Upper lobe of right lung (tissue), 1 donor: ENCODE results near the gene HPS3. TPM values are rescaled to one million over a fixed set of nuclear protein-coding genes. Genes with fewer than 3 reads are reported as not detected.

Experiments
- ATAC-seq: fragments of 200-7000 bp; cut with Tn5 transposase; one replicate; pipeline ENCODE4 v1.9.1; 2020; ENCODE audit warnings: mild to moderate bottlenecking, moderate library complexity
- DNase-seq: peaks from one replicate; pipeline ENCODE4 v3.0.0-alpha.2; 2020
- H3K27ac ChIP-seq: fragments of 200-600 bp; one replicate; pipeline ENCODE4 v1.8.0; 2022
- H3K27me3 ChIP-seq: fragments of 200-600 bp; one replicate; pipeline ENCODE4 v1.8.0; 2022; ENCODE audit warnings: mild to moderate bottlenecking
- H3K36me3 ChIP-seq: fragments of 200-600 bp; one replicate; pipeline ENCODE4 v1.8.0; 2022
- H3K4me1 ChIP-seq: fragments of 200-600 bp; one replicate; pipeline ENCODE4 v1.8.0; 2022
- H3K4me3 ChIP-seq: fragments of 200-600 bp; one replicate; pipeline ENCODE4 v1.8.0; 2022; ENCODE audit warnings: mild to moderate bottlenecking
- H3K9me3 ChIP-seq: fragments of 200-600 bp; one replicate; pipeline ENCODE4 v1.8.0; 2022
- intact Hi-C: fragments of 100-400 bp; cut with DNase I; formaldehyde crosslinking; loops from one replicate; pipeline ENCODE4 v1.11.0; 2022
- total RNA-seq: library from RNA; stranded (reverse); fragmentation: NEBNext Ultra II Directional; extraction: Animal tissue kit (Norgen Biotek cat#: 25700); gene quantifications from one replicate; pipeline ENCODE4 v1.2.1, GENCODE V29; 2021
- TF ChIP-seq, protein P1 (sequence below): fragments of 200-600 bp; IDR thresholded peaks from one replicate; pipeline ENCODE4 v1.8.0; 2022; ENCODE audit warnings: antibody characterized with exemption
- donor health status: DM: no; HTN: yes; CAD: no; lungs with severe emphysema.

The HPS3 gene
- total RNA-seq, 1 donor from 2014 or later = 19.9 TPM

DNA sequence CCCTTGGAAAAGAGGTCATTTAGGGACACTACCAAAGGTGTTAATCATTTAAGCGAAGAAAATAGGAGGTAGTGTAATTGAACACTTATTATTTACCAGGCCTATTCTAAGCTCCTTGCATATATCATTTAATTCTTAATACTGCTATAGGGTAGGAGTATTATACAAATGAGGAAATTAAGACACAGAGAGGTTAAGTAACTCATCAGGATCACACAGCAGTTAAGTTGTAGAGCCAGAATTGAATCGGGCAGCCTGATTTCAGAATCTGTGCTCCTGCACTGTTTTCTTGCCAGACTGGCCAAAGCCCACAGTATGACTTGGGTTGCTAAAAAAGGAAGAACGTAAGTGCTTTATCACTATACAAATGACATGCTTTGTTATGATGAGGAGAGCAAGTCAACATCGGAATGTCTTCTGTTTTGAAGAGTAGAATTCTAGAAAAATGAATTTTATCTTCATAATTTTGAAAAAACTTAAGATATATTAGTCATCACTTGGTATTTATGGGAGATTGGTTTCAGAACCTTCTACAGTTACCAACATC is 31.4 kb downstream of the HPS3 start:
- no peak for DNase-seq
- ATAC-seq = no peak
- no peaks in the 10 kb centered on the region for H3K9me3 ChIP-seq
- TF ChIP-seq, protein P1, sequence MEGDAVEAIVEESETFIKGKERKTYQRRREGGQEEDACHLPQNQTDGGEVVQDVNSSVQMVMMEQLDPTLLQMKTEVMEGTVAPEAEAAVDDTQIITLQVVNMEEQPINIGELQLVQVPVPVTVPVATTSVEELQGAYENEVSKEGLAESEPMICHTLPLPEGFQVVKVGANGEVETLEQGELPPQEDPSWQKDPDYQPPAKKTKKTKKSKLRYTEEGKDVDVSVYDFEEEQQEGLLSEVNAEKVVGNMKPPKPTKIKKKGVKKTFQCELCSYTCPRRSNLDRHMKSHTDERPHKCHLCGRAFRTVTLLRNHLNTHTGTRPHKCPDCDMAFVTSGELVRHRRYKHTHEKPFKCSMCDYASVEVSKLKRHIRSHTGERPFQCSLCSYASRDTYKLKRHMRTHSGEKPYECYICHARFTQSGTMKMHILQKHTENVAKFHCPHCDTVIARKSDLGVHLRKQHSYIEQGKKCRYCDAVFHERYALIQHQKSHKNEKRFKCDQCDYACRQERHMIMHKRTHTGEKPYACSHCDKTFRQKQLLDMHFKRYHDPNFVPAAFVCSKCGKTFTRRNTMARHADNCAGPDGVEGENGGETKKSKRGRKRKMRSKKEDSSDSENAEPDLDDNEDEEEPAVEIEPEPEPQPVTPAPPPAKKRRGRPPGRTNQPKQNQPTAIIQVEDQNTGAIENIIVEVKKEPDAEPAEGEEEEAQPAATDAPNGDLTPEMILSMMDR = no peak
- intact Hi-C loops = no loop called here
- no peaks in the 10 kb centered on the region for H3K4me1 ChIP-seq
- H3K36me3 ChIP-seq = peaks cover 64% of the 10 kb centered on the region
- no peaks in the 10 kb centered on the region for H3K27me3 ChIP-seq
- no peak overlapping the region for H3K4me3 ChIP-seq
- H3K27ac ChIP-seq = no peak overlapping the region

DNA sequence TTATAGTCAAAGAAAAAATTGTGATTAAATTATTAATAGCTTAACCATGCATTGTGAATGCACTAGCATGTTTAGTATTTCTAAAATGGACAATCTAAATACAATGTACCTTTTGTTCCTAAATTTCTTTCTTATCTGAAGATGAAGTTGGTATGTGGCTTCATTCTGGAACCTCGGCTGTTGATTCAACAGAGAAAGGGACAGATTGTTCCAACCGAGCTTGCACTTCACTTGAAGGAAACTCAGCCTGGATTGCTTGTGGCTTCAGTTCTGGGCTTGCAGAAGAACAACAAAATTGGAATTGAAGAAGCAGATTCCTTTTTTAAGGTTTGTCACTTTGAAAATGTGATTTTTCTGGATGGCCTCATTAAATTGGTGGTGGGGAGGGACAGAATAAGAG is 32.6 kb downstream of the HPS3 start:
- ATAC-seq = no peak

DNA sequence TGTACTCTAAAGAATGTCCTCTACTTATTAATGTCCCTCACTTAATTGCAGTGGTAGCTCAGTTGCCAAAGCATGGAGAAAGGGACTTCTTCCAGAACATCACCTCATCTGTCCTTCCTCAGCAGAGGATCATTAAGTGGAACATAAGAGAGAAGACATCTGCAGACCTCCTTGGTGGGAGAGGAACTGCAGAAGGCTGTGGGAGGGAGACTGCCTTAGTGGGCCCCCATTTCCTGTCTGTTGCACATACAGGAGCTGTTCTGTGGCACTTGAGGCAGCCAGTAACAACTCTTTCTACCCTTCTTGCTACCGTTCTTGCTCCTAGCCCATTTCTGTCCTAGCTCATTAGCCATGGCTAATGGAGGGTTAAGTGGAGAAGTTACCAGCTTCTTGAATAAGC is 33.6 kb downstream of the HPS3 start:
- Histone ChIP-seq H3K4me1 (no peaks in the 10 kb centered on the region), H3K36me3 (peaks cover 68% of the 10 kb centered on the region), H3K27ac (no peak overlapping the region), H3K4me3 (no peak overlapping the region), H3K9me3 (no peaks in the 10 kb centered on the region), H3K27me3 (no peaks in the 10 kb centered on the region)
- TF ChIP-seq, protein P1 = no peak
- intact Hi-C loops = no loop called here
- ATAC-seq (no peak), DNase-seq (no peak)

More for the DNA sequence above, 32.6 kb downstream of the HPS3 start:
- no peak overlapping the region for H3K4me3 ChIP-seq
- DNase-seq = no peak
- no peaks in the 10 kb centered on the region for H3K4me1 ChIP-seq
- intact Hi-C loops = no loop called here
- no peaks in the 10 kb centered on the region for H3K27me3 ChIP-seq
- no peaks in the 10 kb centered on the region for H3K9me3 ChIP-seq
- no peak overlapping the region for H3K27ac ChIP-seq
- TF ChIP-seq, protein P1 = no peak
- peaks cover 67% of the 10 kb centered on the region for H3K36me3 ChIP-seq

DNA sequence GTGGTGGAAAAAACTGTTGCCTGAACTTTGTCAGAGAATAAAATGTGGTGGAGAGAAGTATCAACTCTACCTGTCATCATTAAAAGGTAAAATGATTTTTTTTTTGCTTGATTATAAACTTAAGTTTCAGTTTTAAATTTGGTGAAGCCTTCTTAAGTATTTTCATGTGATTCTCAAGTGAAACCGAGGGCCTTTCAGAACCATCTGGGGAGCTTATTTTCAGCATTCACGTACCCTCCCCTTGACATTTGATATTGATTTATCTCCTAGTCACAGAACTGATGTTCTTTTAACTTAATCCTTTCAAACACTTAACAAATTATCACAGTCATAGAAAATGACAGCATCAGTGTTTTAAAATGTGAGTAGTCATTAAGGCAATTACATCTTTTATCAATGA is 38.5 kb downstream of the HPS3 start:
- no peaks in the 10 kb centered on the region for H3K9me3 ChIP-seq
- no peaks in the 10 kb centered on the region for H3K4me1 ChIP-seq
- DNase-seq (no peak), ATAC-seq (no peak)
- H3K27ac ChIP-seq = no peak overlapping the region
- H3K4me3 ChIP-seq = no peak overlapping the region
- TF ChIP-seq, protein P1 = no peak
- peaks cover 87% of the 10 kb centered on the region for H3K36me3 ChIP-seq
- H3K27me3 ChIP-seq = no peaks in the 10 kb centered on the region
- intact Hi-C loops = no loop called here

DNA sequence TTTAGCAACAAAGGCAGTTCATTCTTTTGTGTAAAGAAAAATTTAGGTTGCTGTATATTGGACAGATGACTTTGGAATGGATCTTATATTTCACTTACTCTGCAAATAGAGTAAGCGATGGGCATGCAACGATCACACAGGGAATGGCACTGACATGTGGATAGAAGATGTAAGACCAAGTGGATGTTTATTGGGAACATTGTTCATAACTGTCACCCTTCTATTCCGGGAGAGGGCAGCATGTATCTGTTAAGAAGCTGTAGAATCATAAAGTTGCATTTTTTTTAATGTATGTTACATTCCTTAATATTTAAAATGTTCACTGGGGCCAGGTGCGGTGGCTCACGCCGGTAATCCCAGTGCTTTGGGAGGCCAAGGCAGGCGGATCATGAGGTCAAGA is 41.2 kb downstream of the HPS3 start:
- peaks cover 81% of the 10 kb centered on the region for H3K36me3 ChIP-seq
- no peak for DNase-seq
- no peak overlapping the region for H3K27ac ChIP-seq
- H3K4me1 ChIP-seq = no peaks in the 10 kb centered on the region
- H3K9me3 ChIP-seq = no peaks in the 10 kb centered on the region
- intact Hi-C loops = no loop called here
- no peak for ATAC-seq
- TF ChIP-seq, protein P1 = no peak
- no peak overlapping the region for H3K4me3 ChIP-seq
- no peaks in the 10 kb centered on the region for H3K27me3 ChIP-seq

DNA sequence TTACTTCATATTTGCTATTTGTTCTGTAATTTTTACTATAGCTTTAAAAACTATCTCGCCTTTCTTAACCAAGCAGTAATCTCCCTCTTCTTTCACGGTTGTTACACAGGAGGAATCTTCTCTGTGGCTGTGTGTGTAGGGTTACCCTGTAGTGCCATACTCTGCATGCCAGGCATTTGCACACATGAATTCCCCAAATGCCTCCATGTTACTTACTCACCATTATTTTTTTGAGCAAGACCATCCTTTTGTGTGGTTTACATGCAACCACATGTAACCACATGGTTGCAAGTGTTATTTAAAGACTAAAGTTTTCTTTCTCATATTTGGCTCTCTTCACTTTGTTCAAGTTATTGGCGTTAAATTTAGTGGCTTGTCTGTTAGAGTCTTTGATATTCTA is 45.5 kb downstream of the HPS3 start:
- no peak overlapping the region for H3K27ac ChIP-seq
- TF ChIP-seq, protein P1 = no peak
- no peaks in the 10 kb centered on the region for H3K9me3 ChIP-seq
- ATAC-seq (no peak), DNase-seq (no peak)
- peaks cover 12% of the 10 kb centered on the region for H3K4me1 ChIP-seq
- H3K4me3 ChIP-seq = no peak overlapping the region
- intact Hi-C loops = no loop called here
- no peaks in the 10 kb centered on the region for H3K27me3 ChIP-seq
- peaks cover 57% of the 10 kb centered on the region for H3K36me3 ChIP-seq
